Urinary bladder (tissue), 4 donors: ENCODE measurements around the gene NUP98. TPM values are rescaled to one million over a fixed set of nuclear protein-coding genes. Genes with fewer than 3 reads are reported as not detected.

ENCODE experiments used
- DNase-seq: peaks from one replicate; pipeline ENCODE4 v3.0.0-alpha.2; 2015; ENCODE audit errors: extremely low spot score
- H3K27ac ChIP-seq: one replicate; pipeline ENCODE4 v1.5.1; 2013; ENCODE audit warnings: low read depth, mild to moderate bottlenecking, moderate library complexity
- H3K36me3 ChIP-seq: one replicate; pipeline ENCODE4 v1.6.1; 2013; ENCODE audit warnings: mild to moderate bottlenecking, moderate library complexity; ENCODE audit not compliant: insufficient read depth
- H3K4me1 ChIP-seq: one replicate; pipeline ENCODE4 v1.6.1; 2013; ENCODE audit warnings: mild to moderate bottlenecking, moderate library complexity; ENCODE audit not compliant: insufficient read depth
- H3K4me3 ChIP-seq: one replicate; pipeline ENCODE4 v1.5.1; 2013; ENCODE audit warnings: low read depth, low read length
- WGBS: extraction: QIAGEN DNeasy Blood & Tissue Kit; methylation state at CpG from one replicate; pipeline ENCODE4 v1.1.7; 2013; 5-methylcytosine and 5-hydroxymethylcytosine counted together
- polyA plus RNA-seq: library from polyadenylated mRNA; stranded (reverse); fragments of 200-250 nt; gene quantifications from one replicate; pipeline ENCODE4 v1.2.3, GENCODE V29; 2013
- small RNA-seq: library from RNA; depleted of rRNA; stranded (forward); fragments of <200 nt; gene quantifications from one replicate; pipeline ENCODE3, GENCODE V24; 2014
- total RNA-seq: library from RNA; depleted of rRNA; stranded (reverse); fragments of >200 nt; gene quantifications from one replicate; pipeline ENCODE4 v1.2.3, GENCODE V29; 2014
- donor health status: healthy with polysubstance abuse.
- donor health status: healthy.

Gene NUP98
- total and polyA plus RNA-seq, 2 donors = 41.8 to 105 TPM

DNA sequence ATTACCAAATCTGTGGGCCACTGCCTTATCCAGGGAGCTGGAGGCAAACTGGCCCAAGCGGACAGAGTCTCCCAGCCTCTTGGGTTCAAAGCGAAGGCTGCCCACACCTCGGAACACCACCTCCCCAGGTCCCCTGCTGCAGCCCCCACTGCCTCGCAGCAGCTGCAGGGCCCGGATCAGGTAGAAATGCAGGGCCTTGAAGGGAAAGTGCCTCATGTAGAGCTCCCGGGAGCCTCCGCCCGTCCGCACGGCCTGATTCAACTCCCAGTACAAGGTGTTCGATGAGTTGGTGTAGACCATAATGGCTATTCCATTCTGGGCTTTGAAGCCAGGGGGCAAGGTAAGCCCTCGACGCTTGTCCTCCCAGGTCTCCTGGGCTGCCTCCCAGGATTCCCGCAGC is 157.5 kb downstream of the NUP98 start:
- Histone ChIP-seq H3K27ac (no peak overlapping the region), H3K4me1 (no peaks in the 10 kb centered on the region), H3K4me3 (no peak overlapping the region), H3K36me3 (no peaks in the 10 kb centered on the region)
- DNase-seq = no peak
- 95% methylated on average over 14 of the region's 14 CpGs for WGBS

DNA sequence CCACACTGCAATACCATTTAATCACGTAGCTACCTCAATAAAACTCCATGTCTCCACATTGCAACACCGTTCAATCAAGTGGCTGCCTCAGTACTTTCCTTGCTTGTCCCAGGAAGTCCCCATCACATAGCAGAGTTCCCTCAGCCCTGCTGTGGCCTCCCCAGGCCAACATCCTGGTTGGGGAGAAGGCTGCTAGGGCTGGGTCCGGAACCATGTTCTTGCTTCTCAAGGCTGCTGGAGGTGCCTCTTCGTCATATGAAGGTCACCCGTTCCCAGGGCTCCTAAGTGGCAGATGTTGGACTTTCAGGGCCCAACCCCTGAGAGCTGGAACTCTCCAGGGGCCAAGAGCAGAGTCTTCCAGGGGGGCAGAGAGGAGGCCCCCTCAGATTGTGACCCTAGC is 158.8 kb downstream of the NUP98 start:
- Histone ChIP-seq H3K4me1 (no peaks in the 10 kb centered on the region), H3K27ac (no peak overlapping the region), H3K4me3 (no peak overlapping the region), H3K36me3 (no peaks in the 10 kb centered on the region)
- WGBS = 85% methylated on average over 5 of the region's 5 CpGs
- no peak for DNase-seq

DNA sequence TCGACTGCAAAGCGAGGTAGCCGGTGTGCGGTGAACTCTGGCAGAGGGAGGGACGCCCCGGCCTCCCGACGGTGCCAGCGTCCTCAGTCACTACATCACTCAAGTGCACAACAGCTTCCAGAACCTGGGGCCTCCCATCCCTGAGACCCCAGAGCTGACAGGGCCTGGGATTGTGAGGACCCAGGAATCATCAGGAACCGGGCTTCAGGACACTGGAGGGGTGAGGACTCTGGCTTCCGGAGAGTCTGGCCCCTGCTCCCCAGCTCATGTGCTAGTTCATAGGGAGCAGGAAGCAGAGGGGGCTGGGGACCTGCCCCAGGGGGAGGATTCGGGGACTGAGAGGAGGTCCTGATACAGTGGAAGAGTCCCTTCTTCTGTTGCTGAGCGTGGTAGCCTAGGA is 160.2 kb downstream of the NUP98 start:
- no peak overlapping the region for H3K4me3 ChIP-seq
- no peak for DNase-seq

DNA sequence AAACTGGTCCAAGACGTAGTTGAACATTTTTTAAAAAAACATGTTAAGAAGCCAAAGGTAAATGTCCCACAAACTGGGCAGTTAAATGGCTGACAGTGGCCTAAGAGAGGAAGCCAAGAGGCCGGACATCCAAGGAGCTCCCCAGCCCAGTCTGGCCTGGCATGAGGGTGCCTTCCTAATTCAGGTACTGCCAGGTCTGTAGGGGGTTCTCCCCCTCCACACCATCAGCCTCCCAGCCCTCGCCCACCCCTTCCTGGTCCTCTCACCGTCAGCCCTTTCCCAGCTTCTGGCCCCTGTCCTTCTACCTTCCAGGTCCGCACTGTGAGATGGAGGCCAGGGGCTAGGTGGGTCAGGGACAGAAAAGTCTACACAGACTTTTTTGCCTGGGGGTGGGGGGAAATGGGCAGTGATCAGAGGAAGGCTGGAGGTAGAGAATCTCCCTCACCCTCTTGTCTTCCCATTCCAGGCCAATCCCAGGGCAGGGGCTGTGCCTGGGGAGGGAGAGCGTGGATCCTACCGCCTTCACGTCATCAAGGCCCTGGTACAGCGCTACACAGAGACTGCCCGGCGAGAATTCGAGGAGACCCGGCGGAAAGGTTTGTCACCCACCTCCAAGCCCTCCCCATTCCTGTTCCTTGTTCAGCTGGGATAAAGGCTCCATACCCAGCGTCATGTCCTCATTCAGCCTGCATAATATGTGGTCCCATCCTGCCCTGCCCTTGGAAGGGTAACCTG is 161.5 kb downstream of the NUP98 start:
- no peak for DNase-seq
- 93% methylated on average over 15 of the region's 15 CpGs for WGBS
- no peaks in the 10 kb centered on the region for H3K36me3 ChIP-seq

More for the DNA sequence above, 160.2 kb downstream of the NUP98 start:
- 75% methylated on average over 13 of the region's 13 CpGs for WGBS
- no peaks in the 10 kb centered on the region for H3K36me3 ChIP-seq
- no peaks in the 10 kb centered on the region for H3K4me1 ChIP-seq
- H3K27ac ChIP-seq = no peak overlapping the region

DNA sequence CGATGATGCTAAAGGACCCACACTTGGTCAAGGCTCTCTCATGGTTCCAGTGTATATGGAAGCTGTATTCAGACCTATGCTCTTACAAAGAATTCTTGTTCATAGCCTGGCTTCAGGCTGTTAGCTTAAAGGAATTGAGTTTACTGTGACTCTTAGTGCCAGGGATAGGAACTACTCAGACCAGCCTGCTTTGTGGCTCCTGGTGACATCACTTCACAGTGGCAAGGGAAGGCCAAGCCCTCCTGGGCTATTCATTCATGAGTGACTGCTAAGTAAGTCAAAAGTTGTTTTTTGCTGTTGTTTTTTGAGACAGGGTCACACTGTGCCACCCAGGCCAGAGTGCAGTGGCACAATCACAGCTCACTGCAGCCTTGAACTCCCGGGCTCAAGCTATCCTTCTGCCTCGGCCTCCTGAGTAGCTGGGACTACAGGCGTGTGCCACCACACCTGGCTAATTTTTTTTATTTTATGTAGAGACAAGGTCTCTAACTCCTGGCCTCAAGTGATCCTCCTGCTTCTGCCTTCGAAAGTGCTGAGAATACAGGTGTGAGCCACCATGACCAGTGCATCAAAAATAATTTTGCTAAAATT is 165.2 kb downstream of the NUP98 start:
- no peak for DNase-seq

More for the DNA sequence above, 161.5 kb downstream of the NUP98 start:
- Histone ChIP-seq H3K27ac (no peak overlapping the region), H3K4me1 (no peaks in the 10 kb centered on the region), H3K4me3 (no peak overlapping the region)

DNA sequence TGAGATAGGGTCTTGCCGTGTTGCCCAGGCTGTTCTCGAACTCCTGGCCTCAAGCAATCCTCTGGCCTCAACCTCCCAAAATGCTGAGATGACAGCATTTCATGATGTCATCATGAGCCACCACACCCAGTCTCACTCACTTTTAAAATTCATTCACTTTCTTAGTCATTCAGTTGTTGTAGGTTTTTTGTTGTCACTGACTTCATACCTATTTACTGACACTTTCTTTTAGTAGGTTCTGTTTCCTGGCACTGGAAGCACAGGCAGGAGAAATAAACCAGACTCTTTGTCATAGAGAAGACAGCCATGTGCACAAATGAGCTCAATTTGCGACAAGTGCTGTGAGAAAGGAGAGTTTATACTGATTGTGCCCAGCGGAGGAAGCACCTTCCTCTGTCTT is 166.0 kb downstream of the NUP98 start:
- no peak for DNase-seq
- no peak overlapping the region for H3K27ac ChIP-seq
- 82% methylated on average over 4 of the region's 4 CpGs for WGBS
- no peaks in the 10 kb centered on the region for H3K4me1 ChIP-seq
- no peak overlapping the region for H3K4me3 ChIP-seq
- no peaks in the 10 kb centered on the region for H3K36me3 ChIP-seq

More for the DNA sequence above, 165.2 kb downstream of the NUP98 start:
- H3K4me3 ChIP-seq = no peak overlapping the region
- no peaks in the 10 kb centered on the region for H3K4me1 ChIP-seq
- H3K36me3 ChIP-seq = no peaks in the 10 kb centered on the region
- H3K27ac ChIP-seq = no peak overlapping the region
- WGBS = 95% methylated on average over 5 of the region's 5 CpGs

DNA sequence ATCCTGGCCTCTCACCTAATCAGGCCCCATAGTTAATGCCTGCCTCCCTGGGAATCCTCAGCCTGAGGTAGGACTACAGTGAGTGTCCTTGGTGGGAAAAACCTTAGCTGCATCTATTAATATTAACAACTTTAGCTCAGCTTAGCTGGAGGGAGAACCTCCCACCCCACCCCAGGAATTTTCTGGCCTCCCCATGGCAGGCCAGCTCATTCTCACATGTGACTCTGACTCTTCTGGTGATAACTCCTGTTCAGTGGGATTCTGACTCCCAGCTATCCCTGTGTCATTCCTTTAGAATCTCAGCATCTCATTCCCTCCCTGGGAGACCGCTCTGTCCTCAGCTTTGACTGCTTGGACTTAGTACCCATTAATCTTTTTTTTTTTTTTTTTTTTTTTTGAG is 170.1 kb downstream of the NUP98 start:
- no peak overlapping the region for H3K4me3 ChIP-seq
- no peaks in the 10 kb centered on the region for H3K36me3 ChIP-seq
- no peak overlapping the region for H3K27ac ChIP-seq
- 98% methylated on average over 1 of the region's 1 CpG for WGBS
- no peaks in the 10 kb centered on the region for H3K4me1 ChIP-seq
- no peak for DNase-seq

DNA sequence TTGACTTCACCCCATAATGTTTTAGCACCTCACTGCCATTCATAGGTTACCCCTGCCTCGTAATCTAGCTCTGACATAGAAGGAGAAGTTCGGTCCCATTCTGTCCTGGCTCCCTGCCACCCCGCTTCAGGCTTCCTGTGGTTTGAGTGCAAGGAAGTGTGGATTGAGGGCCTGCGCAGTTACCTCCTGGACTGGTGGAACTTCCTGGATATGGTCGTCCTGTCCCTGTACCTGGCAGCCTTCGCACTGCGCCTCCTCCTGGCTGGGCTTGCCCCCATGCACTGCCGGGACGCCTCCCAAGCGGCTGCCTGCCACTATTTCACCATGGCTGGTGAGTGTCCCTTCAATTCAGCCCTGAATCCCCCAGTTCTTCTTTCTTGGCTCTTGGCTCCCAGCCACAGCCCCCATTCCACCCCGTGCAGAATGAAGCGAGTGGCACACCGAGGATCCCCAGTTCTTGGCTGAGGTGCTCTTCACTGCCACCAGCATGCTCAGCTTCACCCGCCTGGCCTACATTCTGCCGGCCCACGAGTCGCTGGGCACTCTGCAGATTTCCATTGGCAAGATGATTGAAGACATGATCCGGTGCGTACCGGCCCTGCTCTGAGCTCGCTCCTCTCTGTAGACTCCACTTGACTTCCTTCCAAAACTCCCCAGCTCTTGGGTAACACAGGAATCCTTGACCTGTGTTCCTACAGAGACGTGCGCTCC is 170.9 kb downstream of the NUP98 start:
- no peak overlapping the region for H3K27ac ChIP-seq
- H3K4me3 ChIP-seq = no peak overlapping the region
- WGBS = 85% methylated on average over 23 of the region's 23 CpGs
- no peaks in the 10 kb centered on the region for H3K36me3 ChIP-seq
- H3K4me1 ChIP-seq = no peaks in the 10 kb centered on the region
- DNase-seq = no peak

Small RNA genes within 50 kb of the gene (small RNA-seq; reads per million reads assigned to genes)
- gene RF00019 (not detected), gene RNU6-1143P (not detected), gene RNU7-50P (not detected)

Other genes with a start within 250 kb of the NUP98 start
- not detected for gene ART5, start 155.6 kb downstream of the NUP98 start, total RNA-seq
- 0.67 TPM for gene ART5, start 155.6 kb downstream of the NUP98 start, polyA plus RNA-seq
- not detected for gene ART1, start 152.4 kb downstream of the NUP98 start, total RNA-seq
- not detected for gene ART1, start 152.4 kb downstream of the NUP98 start, polyA plus RNA-seq
- 0.48 TPM for gene CHRNA10, start 126.2 kb downstream of the NUP98 start, total RNA-seq
- 0.68 TPM for gene CHRNA10, start 126.2 kb downstream of the NUP98 start, polyA plus RNA-seq
- gene PGAP2, start 11.0 kb upstream of the NUP98 start, total RNA-seq = 12.7 TPM
- 15.3 TPM for gene PGAP2, start 11.0 kb upstream of the NUP98 start, polyA plus RNA-seq
- 4.9 TPM for gene RHOG, start 43.4 kb upstream of the NUP98 start, total RNA-seq
- gene RHOG, start 43.4 kb upstream of the NUP98 start, polyA plus RNA-seq = 85.0 TPM
- gene STIM1, start 58.1 kb upstream of the NUP98 start, total RNA-seq = 41.8 TPM
- 61.0 TPM for gene STIM1, start 58.1 kb upstream of the NUP98 start, polyA plus RNA-seq